GM19043 (cell line): ENCODE data around the gene NAT8.
"Not testable (repeated sequence)": the region's sequence is repeated elsewhere in the genome, so short reads cannot be mapped to it uniquely, and the experiment has no call there.

Source experiments
- ATAC-seq: cut with Tn5 transposase; IDR thresholded peaks from one replicate; pipeline ENCODE4 v1.9.1; 2021; ENCODE audit warnings: low read depth; ENCODE audit not compliant: unreplicated experiment

NAT8 gene

GRCh38 chr2:73640511-73640911 lies 1.7 kb downstream of the NAT8 start:
- no peak for ATAC-seq

DNA sequence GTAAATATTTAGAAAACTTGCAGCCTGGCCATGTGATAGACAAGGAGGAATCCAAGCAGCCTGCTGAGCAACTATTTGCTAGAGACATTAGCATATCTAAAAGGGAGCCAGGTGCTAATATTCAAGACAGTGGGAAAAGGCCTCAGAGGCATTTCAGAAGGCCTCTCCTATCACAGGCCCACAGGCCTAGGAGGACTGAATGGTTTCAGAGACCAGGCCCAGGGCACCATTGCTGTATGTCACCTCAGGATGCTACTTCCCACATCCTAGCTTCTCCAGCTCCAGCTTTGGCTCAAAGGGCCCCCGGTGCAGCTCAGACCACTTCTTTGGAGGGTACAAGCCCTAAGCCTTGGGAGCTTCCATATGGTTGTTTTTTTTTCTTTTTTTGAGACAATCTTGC lies 3.8 kb downstream of the NAT8 start:
- ATAC-seq = no peak

DNA sequence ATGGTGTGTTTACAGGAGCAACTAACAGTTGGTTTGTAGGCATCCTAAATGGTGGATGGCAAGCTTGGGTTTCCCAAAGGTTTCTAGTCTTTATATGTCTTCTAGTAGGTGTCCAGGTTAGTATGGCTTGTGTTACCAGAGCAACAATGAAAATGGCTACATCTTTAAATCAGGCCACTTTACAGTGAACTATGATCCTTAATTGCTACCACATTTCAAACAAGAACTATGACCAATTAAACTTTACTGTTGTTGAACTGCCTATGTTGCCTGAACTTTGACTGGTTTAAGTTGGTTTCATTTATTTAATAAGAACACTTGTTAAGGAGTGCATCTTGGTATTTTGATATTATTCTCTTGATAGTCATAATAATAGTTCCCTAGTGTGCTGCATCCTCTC lies 5.2 kb downstream of the NAT8 start:
- not testable (repeated sequence) for ATAC-seq

- ATAC-seq = not testable (repeated sequence)
Measured at GRCh38 chr2:73630662-73631266, 11.5 kb downstream of the NAT8 start.

GRCh38 chr2:73628493-73628892 lies 13.7 kb downstream of the NAT8 start:
- ATAC-seq = peak; percentile 50

- ATAC-seq = not testable (repeated sequence)
Measured at GRCh38 chr2:73626237-73626636, 16.0 kb downstream of the NAT8 start.

GRCh38 chr2:73624625-73625024 lies 17.6 kb downstream of the NAT8 start:
- not testable (repeated sequence) for ATAC-seq

DNA sequence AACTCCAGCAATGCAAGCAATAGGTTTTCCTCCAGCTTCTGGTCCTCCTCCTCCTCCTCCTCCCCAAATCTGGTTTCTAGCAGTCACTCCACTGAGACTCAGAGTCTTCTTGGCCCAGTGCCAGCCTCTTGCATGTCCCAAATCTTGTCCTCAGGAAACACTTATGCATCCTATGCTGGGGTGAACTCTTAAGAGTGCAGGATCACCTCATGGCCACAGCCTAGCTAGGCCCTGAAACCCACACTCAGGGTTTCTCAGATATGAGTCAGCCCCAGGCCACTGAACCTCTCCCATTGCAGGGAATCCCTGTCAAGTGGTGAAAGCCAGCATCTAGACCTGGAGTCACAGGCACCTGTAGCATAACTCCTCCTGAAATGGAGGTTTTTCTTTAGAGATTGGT lies 18.2 kb downstream of the NAT8 start:
- ATAC-seq = not testable (repeated sequence)

GRCh38 chr2:73619925-73620324 lies 22.3 kb downstream of the NAT8 start:
- not testable (repeated sequence) for ATAC-seq

DNA sequence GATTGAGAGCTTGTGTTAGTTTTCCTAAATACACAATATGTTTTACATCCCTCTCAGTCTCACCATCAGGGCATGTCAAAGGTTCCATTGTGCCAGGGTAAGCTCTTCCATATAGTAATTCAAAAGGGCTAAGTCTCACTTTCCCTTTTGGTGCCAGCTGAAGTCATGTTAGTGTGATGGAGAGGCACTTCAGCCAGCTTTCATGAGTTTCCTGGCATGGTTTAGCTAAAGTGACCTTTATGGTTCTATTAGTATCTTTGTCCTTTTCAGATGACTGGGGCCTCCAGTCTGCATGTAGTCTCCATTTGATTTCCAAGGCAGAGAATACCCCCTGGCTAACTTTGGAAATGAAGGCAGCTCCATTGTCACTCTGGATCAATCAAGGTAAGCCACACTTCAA lies 27.2 kb downstream of the NAT8 start:
- ATAC-seq = no peak

DNA sequence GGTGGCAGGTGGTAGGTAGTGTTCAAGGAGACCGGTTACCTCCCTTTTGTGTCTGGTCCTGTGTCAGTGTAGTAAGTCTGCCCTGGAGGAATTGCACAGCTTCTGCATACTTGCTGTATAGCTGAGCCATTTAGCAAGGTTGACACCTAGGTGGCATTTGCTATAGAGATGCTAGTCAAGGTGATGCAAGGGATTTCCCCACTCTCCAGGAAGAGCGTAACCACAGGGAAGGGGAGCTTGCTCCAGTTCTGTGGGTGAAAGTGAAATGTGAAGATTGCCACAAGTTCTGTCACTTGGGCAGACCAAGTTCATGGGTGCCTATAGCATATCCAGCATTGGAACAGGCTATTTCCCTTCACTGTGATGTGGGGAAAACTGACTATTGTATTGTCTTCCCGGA lies 28.1 kb downstream of the NAT8 start:
- ATAC-seq = peak; percentile 47

DNA sequence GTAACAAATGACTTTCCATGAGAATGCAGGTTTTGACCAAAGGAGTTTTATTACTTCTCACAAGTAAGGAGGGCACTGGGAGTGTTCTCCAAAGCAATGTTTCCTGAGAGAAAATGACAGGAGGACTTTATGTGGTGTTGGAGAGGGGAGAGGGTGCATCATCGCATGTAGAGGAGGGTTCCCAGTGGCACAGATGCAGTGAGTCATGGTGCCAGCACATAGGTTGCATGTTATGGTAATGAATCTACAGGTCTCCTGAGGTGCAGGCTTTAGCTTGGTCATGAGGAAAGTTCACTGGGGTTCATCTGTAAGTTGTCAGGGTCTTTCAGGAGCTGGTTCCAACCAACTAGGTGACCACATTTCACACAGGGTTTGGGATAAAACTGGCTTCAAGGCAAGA lies 30.4 kb downstream of the NAT8 start:
- ATAC-seq = no peak

GRCh38 chr2:73611193-73611592 lies 31.0 kb downstream of the NAT8 start:
- no peak for ATAC-seq

- no peak for ATAC-seq
Measured at GRCh38 chr2:73610111-73610510, 32.1 kb downstream of the NAT8 start.

- not testable (repeated sequence) for ATAC-seq
Measured at GRCh38 chr2:73604589-73604988, 37.6 kb downstream of the NAT8 start.

DNA sequence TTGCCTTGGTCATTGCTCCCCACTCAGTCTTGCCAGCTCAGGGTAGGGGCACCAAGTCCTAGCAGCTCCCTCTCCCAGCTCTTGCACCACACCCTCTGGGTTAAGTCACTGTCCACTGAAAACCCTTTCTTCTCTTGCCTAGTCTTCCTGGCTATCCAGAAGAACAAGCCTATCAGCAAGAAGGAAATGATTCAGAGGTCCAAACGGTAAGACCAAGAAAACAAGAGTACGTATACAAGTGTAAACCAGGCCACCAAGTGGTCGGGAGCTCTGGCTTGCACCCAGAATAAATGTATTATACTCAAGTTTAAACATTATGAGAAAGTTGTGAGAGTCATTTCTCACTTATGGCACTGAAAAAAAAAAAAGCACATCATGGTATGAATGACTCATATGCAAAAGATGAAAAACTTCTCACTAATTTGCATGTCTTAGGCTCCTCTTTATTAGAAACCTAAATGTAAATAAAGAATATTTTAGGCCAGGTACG lies 39.1 kb downstream of the NAT8 start:
- ATAC-seq = peak; percentile 53

GRCh38 chr2:73601780-73602179 lies 40.4 kb downstream of the NAT8 start:
- ATAC-seq = no peak

GRCh38 chr2:73594251-73594650 lies 48.0 kb downstream of the NAT8 start:
- no peak for ATAC-seq

GRCh38 chr2:73593680-73594079 lies 48.5 kb downstream of the NAT8 start:
- no peak for ATAC-seq
